SK-N-SH treated with all-trans-retinoic acid at 6 μM for 48 hours (cell line): ENCODE data around the gene POLR2B.

Source experiments
- ATAC-seq: fragments of 200-7000 bp; cut with Tn5 transposase; 3 replicates; pipeline ENCODE4 v1.9.1; 2020; ENCODE audit warnings: mild to moderate bottlenecking, moderate library complexity
- ARNTL ChIP-seq: fragments of 450-650 bp; formaldehyde crosslinking; IDR thresholded peaks from 2 replicates; pipeline ENCODE4 v1.5.0; 2020; ENCODE audit warnings: low read depth, mild to moderate bottlenecking, moderate library complexity, borderline replicate concordance
- BACH2 ChIP-seq: fragments of 250-450 bp; sonication (Bioruptor Pico); IDR thresholded peaks from 2 replicates; pipeline ENCODE4 v1.9.0; 2021; ENCODE audit warnings: mild to moderate bottlenecking, borderline replicate concordance
- CREB5 ChIP-seq: fragments of 250-450 bp; sonication (Bioruptor Pico); IDR thresholded peaks from 2 replicates; pipeline ENCODE4 v1.5.1; 2020; ENCODE audit warnings: low read depth, mild to moderate bottlenecking, moderate library complexity
- CSDC2 ChIP-seq: fragments of 250-450 bp; sonication (Bioruptor Pico); IDR thresholded peaks from 2 replicates; pipeline ENCODE4 v1.5.0; 2020; ENCODE audit warnings: mild to moderate bottlenecking, moderate library complexity
- ESRRG ChIP-seq: fragments of 250-450 bp; sonication (Bioruptor Pico); IDR thresholded peaks from 2 replicates; pipeline ENCODE4 v1.6.1; 2021; ENCODE audit warnings: mild to moderate bottlenecking
- GLIS3 ChIP-seq: fragments of 250-450 bp; sonication (Bioruptor Pico); IDR thresholded peaks from 2 replicates; pipeline ENCODE4 v1.5.0; 2020; ENCODE audit warnings: mild to moderate bottlenecking, moderate library complexity
- ISL1 ChIP-seq: fragments of 250-450 bp; sonication (Bioruptor Pico); IDR thresholded peaks from 2 replicates; pipeline ENCODE4 v2.1.2; 2022; ENCODE audit warnings: mild to moderate bottlenecking, moderate library complexity
- OSR1 ChIP-seq: fragments of 250-450 bp; sonication (Bioruptor Pico); IDR thresholded peaks from 2 replicates; pipeline ENCODE4 v1.8.0; 2022; ENCODE audit warnings: moderate library complexity, mild to moderate bottlenecking, inconsistent platforms
- PATZ1 ChIP-seq: fragments of 250-450 bp; sonication (Bioruptor Pico); IDR thresholded peaks from 2 replicates; pipeline ENCODE4 v1.8.0; 2020; ENCODE audit warnings: mild to moderate bottlenecking, moderate library complexity, borderline replicate concordance
- PPARA ChIP-seq: fragments of 250-450 bp; sonication (Bioruptor Pico); IDR thresholded peaks from 2 replicates; pipeline ENCODE4 v1.5.0; 2020; ENCODE audit warnings: mild to moderate bottlenecking, borderline replicate concordance
- RARB ChIP-seq: fragments of 250-450 bp; sonication (Bioruptor Pico); IDR thresholded peaks from 2 replicates; pipeline ENCODE4 v1.8.0; 2021; ENCODE audit warnings: mild to moderate bottlenecking, moderate library complexity
- TCF4 ChIP-seq: fragments of 250-450 bp; sonication (Bioruptor Pico); IDR thresholded peaks from 2 replicates; pipeline ENCODE4 v1.8.0; 2021; ENCODE audit warnings: mild to moderate bottlenecking, moderate library complexity, borderline replicate concordance
- TSHZ2 ChIP-seq: fragments of 250-450 bp; sonication (Bioruptor Pico); IDR thresholded peaks from 2 replicates; pipeline ENCODE4 v1.5.0; 2020; ENCODE audit warnings: mild to moderate bottlenecking, moderate library complexity
- ZC3H10 ChIP-seq: fragments of 250-450 bp; sonication (Bioruptor Pico); IDR thresholded peaks from 2 replicates; pipeline ENCODE4 v1.5.1; 2021; ENCODE audit warnings: mild to moderate bottlenecking, moderate library complexity
- ZFP3 ChIP-seq: fragments of 250-450 bp; sonication (Bioruptor Pico); IDR thresholded peaks from 2 replicates; pipeline ENCODE4 v1.5.0; 2020; ENCODE audit warnings: mild to moderate bottlenecking, moderate library complexity
- ZFP30 ChIP-seq: fragments of 450-650 bp; formaldehyde crosslinking; IDR thresholded peaks from 2 replicates; pipeline ENCODE4 v1.5.0; 2022; ENCODE audit warnings: mild to moderate bottlenecking, moderate library complexity
- ZNF70 ChIP-seq: fragments of 450-650 bp; formaldehyde crosslinking; IDR thresholded peaks from 2 replicates; pipeline ENCODE4 v1.5.0; 2020; ENCODE audit warnings: mild to moderate bottlenecking, moderate library complexity
- ZNF8 ChIP-seq: fragments of 450-650 bp; formaldehyde crosslinking; IDR thresholded peaks from 2 replicates; pipeline ENCODE4 v1.5.0; 2020; ENCODE audit warnings: mild to moderate bottlenecking, moderate library complexity
- TF ChIP-seq, protein P1 (sequence below): fragments of 250-450 bp; sonication (Bioruptor Pico); IDR thresholded peaks from 2 replicates; pipeline ENCODE4 v1.5.1; 2021; ENCODE audit warnings: mild to moderate bottlenecking, moderate library complexity
- TF ChIP-seq, protein P2 (sequence below): fragments of 250-450 bp; sonication (Bioruptor Pico); IDR thresholded peaks from 2 replicates; pipeline ENCODE4 v1.8.0; 2021; ENCODE audit warnings: low read depth, mild to moderate bottlenecking, moderate library complexity, borderline replicate concordance

POLR2B gene

GRCh38 chr4:56940971-56941370 lies 37.7 kb upstream of the POLR2B start:
- no peak for TF ChIP-seq TSHZ2 (CRISPR knock-in tag)
- no peak for TF ChIP-seq ISL1 (CRISPR knock-in tag)
- TF ChIP-seq TCF4 (CRISPR knock-in tag), result no peak
- no peak for TF ChIP-seq CSDC2 (CRISPR knock-in tag)
- TF ChIP-seq PATZ1, result no peak
- no peak for TF ChIP-seq PPARA (CRISPR knock-in tag)
- no peak for TF ChIP-seq CREB5
- no peak for TF ChIP-seq ZNF70 (CRISPR knock-in tag)

GRCh38 chr4:56941403-56941802 lies 37.3 kb upstream of the POLR2B start:
- ATAC-seq, result no peak
- TF ChIP-seq PATZ1, result no peak
- TF ChIP-seq ZNF8 (CRISPR knock-in tag), result no peak
- TF ChIP-seq OSR1 (CRISPR knock-in tag), result no peak
- no peak for TF ChIP-seq PPARA (CRISPR knock-in tag)
- TF ChIP-seq ISL1 (CRISPR knock-in tag), result no peak
- TF ChIP-seq ARNTL (CRISPR knock-in tag), result no peak
- TF ChIP-seq ESRRG (CRISPR knock-in tag), result no peak
- TF ChIP-seq, protein P1, sequence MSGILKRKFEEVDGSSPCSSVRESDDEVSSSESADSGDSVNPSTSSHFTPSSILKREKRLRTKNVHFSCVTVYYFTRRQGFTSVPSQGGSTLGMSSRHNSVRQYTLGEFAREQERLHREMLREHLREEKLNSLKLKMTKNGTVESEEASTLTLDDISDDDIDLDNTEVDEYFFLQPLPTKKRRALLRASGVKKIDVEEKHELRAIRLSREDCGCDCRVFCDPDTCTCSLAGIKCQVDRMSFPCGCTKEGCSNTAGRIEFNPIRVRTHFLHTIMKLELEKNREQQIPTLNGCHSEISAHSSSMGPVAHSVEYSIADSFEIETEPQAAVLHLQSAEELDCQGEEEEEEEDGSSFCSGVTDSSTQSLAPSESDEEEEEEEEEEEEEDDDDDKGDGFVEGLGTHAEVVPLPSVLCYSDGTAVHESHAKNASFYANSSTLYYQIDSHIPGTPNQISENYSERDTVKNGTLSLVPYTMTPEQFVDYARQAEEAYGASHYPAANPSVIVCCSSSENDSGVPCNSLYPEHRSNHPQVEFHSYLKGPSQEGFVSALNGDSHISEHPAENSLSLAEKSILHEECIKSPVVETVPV, result no peak
- no peak for TF ChIP-seq ZC3H10 (CRISPR knock-in tag)
- no peak for TF ChIP-seq TCF4 (CRISPR knock-in tag)
- no peak for TF ChIP-seq ZFP30 (CRISPR knock-in tag)
- no peak for TF ChIP-seq BACH2 (CRISPR knock-in tag)
- TF ChIP-seq CSDC2 (CRISPR knock-in tag), result no peak
- no peak for TF ChIP-seq GLIS3 (CRISPR knock-in tag)
- no peak for TF ChIP-seq TSHZ2 (CRISPR knock-in tag)
- TF ChIP-seq ZFP3 (CRISPR knock-in tag), result no peak
- TF ChIP-seq, protein P2, sequence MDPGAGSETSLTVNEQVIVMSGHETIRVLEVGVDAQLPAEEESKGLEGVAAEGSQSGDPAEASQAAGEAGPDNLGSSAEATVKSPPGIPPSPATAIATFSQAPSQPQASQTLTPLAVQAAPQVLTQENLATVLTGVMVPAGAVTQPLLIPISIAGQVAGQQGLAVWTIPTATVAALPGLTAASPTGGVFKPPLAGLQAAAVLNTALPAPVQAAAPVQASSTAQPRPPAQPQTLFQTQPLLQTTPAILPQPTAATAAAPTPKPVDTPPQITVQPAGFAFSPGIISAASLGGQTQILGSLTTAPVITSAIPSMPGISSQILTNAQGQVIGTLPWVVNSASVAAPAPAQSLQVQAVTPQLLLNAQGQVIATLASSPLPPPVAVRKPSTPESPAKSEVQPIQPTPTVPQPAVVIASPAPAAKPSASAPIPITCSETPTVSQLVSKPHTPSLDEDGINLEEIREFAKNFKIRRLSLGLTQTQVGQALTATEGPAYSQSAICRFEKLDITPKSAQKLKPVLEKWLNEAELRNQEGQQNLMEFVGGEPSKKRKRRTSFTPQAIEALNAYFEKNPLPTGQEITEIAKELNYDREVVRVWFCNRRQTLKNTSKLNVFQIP, result no peak
- TF ChIP-seq RARB (CRISPR knock-in tag), result no peak

More at GRCh38 chr4:56940971-56941370, 37.7 kb upstream of the POLR2B start:
- ATAC-seq, result no peak
